Right renal cortex interstitium (tissue), 3 donors: Measurements from ENCODE around the gene GOPC. TPM values are rescaled to one million over a fixed set of nuclear protein-coding genes. Genes with fewer than 3 reads are reported as not detected.

Experiments
- DNase-seq, 3 donors: peaks; one replicate each; pipeline ENCODE4 v3.0.0-alpha.2; 2013; ENCODE audit warnings: low read depth in 3 of 3, low spot score in 2 of 3
- polyA plus RNA-seq, 3 donors: library from polyadenylated mRNA; unstranded; fragments of 120-200 nt; gene quantifications; one replicate each; pipeline ENCODE4 v1.2.1, GENCODE V29; 2013; ENCODE audit not compliant: insufficient read length in 3 of 3

GOPC gene
- polyA plus RNA-seq, 3 donors = 64.6 to 69.4 (median 67.9) TPM

DNA sequence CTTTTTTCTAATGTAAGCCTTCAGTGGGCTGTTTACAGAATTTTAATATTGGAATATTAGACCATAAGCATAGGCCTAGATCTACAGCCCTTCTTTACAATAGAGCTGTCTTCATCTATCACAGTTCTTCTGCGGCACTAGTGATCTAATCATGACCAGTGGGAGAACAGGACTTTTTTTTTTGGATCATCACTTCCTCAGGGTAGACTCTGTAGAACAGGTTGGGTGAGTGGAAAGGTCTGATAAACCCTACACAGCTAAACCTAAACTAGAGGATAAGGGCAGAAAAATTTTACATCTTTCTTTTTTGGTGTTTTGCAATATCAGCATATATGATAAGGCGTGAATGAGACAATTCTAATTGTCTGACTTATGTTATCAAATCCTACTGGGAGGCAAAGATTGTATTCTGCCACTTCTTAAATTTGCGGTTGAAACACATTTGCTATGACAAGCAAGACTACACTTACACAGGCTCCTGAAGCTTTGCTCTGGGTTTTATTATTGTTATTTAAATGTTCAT is 52.2 kb downstream of the GOPC start:
- DNase-seq = no peak

DNA sequence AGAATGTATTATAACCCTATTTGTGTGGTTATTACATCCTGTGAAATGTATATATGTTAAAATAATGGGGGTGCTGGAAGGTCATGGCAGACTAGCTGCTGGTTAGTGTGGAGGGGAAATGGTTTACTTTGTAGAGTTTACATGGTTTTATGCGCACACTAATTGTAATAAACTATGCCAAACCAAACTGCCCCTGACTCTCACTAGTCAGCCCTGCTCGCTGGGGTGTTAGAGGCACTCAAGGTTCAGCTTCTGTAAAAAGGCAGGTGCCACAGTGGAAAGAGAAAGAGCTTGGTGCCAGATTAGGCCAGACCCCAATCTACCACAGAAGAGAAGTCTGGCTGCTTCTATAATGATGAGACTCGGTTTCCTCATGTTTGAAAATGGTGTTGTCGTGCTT is 52.7 kb downstream of the GOPC start:
- no peak for DNase-seq

DNA sequence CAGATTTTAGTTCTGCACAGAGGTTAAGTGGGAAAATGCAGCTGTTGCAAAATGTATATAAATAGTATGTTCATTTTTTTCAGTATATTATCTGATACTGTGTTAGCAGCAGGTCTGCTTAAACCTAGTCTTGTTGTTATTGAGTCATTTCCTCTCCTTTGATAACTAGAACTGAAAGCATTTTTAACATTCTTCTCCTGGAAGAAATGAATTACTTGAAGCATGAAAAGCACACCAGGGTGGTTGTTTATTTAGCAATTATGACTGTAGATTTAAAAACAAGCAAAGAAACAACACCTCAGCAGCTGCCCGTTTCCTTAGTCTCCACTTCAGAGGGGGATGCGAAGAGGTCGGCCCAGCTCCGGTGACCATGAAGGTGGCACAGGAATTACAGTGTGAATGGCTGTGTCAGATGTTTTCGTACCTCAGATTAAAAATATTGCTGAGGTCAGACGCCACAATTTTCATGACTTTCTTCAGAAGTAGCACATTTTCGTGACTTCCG is 53.5 kb downstream of the GOPC start:
- no peak for DNase-seq

DNA sequence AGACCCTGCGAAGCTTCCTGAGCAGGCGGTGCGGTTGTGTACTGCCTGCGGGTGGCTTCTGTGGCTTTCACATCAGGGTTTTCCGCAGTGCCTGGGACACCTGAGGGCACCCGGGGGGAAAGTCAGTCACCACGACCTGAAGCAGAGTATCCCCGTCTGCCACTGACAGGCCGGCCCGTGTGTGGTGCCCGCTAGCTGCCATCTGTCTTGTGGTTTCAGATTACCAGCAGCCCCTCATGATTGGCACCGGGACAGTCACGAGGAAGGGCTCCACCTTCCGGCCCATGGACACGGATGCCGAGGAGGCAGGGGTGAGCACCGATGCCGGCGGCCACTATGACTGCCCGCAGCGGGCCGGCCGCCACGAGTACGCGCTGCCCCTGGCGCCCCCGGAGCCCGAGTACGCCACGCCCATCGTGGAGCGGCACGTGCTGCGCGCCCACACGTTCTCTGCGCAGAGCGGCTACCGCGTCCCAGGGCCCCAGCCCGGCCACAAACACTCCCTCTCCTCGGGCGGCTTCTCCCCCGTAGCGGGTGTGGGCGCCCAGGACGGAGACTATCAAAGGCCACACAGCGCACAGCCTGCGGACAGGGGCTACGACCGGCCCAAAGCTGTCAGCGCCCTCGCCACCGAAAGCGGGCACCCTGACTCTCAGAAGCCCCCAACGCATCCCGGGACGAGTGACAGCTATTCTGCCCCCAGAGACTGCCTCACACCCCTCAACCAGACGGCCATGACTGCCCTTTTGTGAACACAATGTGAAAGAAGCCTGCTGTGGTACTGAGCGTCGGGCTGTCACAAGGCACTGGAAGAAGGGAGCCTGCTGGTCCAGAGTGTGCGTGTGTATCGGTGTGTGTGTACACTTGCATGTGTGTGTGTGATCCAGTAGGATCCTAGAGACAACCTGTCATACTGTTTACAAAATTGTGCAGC is 54.4 kb downstream of the GOPC start:
- DNase-seq = peak in 2 of 3 donors; percentile 59 to 70

DNA sequence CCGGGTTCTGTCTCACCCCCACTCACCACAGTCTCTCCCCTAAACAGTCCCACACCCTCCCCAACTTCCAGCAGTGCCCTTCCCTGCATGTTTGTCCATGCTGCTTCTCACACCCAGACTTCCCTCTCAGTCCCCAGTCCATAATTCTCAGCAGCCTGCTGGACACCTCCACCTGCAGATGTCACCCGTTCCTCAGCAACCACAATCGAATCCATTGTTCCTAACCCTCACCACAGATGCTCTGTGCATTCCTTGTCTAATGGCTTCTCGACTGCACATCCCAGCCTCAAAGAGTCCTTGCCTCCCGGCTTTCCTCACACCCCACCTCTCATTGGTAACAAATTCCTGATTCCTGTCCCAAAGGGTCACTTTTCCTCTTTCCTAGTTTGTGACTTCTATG is 55.6 kb downstream of the GOPC start:
- DNase-seq = no peak

DNA sequence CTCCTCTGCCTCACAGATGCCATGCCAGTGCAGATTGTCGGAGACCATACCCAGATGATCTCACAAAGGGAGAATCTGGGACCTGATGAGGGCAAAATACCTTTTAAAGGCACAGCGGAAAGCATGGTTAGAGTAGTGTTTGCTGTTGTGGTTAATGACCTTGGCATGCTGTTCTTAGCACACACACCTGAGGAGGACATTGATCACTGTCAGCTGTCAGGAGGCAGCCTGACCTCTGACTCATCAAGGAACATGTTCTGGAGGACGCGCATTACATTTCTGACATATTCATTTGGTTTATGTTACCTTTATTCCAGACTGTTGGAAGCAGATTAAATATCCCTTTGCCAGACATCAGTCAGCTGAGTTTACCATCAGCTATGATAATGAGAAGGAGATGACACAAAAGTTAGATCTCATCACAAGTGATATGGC is 57.1 kb downstream of the GOPC start:
- no peak for DNase-seq

DNA sequence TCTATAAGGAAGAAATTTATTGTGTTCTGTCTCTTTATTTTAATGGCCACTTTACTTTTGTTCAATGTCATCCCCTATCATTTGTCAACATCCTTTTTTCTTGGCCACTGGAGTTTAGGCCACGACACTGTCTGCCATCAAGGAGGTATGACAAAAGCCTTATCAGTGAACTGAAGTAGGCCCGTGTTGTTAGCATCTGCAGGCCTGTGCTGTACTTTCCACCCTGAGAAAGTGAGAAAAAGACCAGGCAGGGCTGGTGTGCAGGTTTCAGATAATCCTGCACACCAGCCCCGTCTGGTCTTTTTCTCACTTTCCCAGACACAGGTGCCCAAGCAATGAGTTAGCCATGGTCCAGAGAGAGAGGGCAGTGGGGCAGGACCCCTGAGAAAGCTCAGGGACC is 57.6 kb downstream of the GOPC start:
- DNase-seq = no peak

DNA sequence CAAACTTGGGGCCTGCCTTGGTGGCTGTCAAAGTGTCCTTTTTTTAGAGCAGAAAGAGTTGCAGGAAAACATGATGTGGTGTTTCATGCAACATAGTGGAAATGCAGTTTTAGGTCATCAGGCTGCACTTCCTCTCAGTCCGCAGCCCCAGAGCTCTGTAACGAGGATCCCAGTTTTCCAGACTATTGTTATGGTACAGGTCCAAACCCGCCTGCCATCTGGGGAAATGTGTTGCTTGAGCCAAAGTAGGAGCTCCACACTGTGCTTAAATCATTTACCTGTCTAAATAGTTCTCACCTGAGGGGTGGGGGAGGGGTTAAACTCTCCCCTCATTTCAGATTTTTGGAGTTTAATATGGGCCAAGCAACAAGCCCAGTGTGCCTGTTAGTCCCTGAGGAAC is 59.8 kb downstream of the GOPC start:
- no peak for DNase-seq

DNA sequence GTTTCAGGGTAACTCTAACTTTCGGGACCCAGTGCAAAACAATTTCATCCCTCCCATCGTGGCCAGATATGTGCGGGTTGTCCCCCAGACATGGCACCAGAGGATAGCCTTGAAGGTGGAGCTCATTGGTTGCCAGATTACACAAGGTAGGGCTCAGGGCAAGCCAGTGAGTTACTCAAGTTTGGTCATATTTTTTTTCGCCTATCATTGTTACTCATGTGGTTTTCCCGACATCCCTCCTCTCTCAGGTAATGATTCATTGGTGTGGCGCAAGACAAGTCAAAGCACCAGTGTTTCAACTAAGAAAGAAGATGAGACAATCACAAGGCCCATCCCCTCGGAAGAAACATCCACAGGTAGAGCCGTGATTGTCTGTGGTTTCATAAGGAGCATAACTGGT is 61.6 kb downstream of the GOPC start:
- DNase-seq = no peak

DNA sequence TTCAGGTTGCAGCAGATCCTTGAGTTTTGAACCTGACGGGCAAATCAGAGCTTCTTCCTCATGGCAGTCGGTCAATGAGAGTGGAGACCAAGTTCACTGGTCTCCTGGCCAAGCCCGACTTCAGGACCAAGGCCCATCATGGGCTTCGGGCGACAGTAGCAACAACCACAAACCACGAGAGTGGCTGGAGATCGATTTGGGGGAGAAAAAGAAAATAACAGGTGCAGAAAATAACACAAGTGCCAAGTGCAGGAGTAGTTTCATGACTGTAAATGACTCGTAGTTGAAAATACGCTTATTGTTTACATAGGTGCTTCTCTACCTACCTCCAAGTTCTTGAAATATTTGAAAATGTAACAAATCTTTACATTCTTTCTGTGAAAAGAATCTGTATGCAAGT is 63.7 kb downstream of the GOPC start:
- DNase-seq = no peak

DNA sequence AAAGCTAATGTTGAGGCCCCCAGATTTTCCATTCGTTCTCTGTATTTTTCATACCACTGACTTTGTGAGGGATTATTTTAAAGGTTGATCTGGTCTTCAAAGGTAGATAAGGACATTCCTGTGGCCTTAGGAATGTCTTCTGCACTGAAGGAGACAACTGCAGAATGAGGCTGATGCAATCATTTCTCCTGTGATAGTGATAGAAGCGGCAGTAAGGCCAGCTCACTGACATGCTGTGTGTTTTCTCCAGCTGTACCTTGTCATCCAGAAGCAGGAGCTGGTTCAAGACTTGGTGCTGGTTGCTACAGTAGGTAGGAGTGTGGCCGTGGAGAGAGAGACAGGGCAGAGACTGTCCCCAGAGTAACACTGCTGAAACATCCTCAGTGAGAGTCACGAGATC is 66.0 kb downstream of the GOPC start:
- no peak for DNase-seq

DNA sequence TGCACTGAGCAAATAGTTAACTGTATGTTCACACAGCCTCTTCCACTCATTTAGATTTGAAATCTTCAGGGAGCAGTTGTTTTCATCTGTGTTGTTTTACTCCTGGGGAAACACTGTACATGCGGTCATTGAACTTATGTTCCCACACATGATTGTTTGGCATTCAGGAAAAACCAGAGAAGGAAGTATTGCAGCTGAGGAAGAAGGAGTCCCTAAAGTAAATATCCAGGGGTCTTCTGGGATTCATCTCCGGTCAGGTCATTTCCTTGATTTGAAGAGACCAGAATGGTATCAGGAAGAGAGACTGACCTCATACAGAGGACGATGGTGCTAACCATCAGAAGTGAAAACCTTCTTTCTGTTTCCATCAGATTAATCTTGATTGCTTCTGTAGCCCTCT is 67.3 kb downstream of the GOPC start:
- DNase-seq = no peak

DNA sequence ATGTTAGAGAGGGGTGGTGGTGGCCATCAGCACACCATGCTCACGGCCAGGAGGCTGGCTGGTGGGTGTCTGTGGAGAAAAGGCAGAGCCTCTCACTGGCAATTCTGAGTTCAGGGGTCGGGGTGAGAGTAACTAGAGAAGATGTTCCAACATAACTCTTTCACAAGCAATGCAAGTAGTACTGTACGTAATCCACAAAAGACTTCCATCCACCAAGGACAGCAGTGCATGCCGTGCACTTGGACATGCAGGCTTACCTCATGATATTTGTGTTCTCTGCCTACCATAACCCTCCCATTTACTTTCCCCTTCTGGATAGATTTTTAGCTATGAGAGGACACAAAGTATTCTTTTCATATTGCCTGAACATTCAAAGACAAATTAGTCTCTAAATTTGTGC is 68.5 kb downstream of the GOPC start:
- no peak for DNase-seq

DNA sequence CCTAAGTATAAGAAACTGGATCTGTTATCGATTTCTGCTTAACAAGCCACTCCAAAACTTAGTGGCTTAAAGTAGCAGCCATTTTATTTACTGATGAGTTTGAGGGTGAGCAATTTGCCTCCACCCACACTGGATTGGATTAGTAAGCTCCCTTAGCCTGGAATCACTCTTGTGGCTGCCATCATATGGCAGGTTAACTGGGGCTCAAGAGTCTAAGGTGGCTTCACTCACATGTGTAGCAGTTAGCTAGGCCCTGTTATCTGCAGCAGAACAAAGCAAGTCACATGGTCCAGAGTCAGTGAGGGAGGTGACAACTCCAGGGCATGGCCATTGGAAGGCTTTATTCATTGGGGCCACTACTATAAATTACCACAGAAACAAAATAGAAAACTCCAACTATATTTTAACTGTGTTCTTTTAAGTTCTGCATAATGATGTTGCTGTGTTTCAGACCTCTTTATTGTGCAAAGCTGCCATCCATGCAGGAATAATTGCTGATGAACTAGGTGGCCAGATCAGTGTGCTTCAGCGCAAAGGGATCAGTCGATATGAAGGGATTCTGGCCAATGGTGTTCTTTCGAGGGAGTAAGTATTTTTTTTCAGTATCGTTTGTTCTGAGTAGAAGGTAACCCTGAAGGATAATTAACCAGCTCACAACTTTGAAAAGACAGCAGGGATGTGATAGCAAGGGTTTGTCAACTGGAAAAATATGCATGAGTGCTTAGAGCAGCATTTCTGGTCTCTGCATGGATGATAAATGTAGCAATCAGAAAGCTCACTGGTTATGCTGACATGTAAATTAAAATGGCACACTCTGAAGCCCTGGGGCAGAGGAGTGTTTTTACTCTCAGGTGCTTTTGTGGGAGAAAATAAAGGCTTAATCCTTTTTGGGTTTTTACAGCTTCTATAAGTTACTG is 70.2 kb downstream of the GOPC start:
- no peak for DNase-seq

DNA sequence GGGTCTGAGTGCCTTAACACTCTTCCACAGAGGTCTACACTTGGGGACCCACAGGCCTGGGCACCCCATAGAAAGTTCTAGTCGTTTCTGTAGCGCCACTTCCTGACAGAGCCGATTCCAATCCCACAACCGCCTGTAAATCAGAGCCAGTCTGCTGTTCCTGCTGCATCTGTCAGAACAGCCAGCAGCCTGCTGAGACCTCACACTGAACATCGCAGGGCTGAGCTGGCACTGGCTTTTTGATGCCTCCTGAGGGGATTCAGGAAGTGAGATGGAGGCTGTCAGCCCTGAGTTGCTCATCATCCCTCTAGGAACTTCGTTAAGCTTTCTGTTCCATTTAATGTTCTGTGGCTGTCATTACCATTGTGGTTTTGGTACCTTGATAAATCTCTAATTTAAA is 71.0 kb downstream of the GOPC start:
- DNase-seq = no peak

DNA sequence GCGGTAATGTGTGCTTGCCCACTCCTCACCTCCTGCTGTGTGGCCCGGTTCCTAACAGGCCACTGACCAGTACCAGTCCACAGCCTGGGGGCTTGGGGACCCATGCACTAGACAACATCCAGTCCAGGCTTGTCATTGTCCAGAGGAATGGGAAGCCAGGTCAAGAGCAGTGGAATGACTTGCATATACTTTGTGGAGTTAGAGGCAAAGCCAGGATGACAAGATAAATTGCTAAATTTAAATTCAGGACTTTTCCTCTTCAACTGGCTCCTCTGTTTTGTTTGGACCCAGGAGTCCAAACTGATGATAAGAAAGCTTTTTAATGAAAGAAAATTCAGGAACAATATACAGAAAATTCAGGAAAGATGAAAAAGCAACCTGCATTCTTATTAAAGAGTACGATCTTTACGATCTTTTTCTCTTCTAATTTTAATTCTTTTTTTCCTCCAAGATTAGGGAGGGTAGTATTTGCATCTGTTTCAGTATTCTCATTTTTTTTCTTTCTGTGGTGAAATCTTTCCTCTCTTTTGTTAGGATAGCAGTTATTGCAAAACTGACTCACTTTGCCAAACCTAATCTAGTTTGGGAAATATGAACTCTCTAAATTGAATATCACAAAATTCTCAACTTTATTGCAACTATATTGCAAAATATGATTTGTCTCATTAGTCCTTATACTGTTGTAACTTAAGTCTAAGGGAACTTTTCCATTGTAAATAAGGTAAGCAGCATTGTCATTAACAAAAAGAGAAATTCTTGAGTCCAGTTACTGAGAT is 71.7 kb downstream of the GOPC start:
- DNase-seq = no peak

DNA sequence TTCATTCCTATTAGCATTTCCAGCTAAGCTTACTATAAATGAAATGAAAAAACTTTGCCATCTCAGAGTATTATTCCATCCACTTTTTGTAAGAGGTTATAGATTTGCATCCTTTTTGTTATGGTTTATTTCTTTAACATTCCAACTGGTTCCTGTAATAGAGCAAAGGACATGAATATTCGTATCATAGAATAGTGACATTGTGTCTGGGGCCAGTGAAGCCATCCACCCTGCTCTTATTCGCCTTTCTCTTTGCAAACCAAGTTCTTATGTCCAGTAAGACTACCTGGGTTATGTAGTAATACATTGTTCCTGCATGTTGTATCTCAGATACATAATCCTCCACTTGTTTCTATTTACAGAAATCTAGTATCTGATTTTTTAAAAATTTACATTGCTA is 76.7 kb downstream of the GOPC start:
- no peak for DNase-seq

DNA sequence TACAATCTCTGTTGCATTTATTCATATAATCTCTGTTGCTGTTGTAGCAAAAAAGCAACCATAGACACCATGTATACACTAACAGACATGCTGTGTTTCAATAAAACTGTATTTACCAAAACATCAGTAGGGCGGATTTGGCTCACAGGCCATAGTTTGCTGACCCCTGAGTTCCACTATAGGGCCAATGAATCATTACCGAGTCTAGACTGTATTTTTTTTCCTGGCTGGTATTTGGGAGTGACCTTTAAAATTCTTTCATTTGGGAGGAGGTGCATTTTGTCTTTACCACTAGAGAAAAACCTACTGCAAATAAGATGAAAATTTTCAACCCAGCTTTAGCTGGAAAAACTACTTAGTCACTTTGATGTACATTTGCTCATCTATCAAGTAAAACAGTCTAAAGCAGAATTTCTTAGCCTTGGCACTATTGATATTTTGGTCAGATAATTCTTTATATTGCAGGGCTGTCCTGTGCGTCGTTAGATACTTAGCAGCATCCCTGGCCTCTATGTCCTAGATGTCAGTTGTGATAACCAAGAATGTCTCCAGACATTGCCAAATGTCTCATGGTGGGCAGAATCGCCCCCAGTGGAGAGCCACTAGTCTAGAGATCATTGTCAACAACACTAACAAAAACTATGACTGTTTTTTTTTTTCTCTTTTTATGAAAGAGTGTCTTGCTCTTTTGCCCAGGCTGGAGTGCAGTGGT is 80.4 kb downstream of the GOPC start:
- DNase-seq = no peak

DNA sequence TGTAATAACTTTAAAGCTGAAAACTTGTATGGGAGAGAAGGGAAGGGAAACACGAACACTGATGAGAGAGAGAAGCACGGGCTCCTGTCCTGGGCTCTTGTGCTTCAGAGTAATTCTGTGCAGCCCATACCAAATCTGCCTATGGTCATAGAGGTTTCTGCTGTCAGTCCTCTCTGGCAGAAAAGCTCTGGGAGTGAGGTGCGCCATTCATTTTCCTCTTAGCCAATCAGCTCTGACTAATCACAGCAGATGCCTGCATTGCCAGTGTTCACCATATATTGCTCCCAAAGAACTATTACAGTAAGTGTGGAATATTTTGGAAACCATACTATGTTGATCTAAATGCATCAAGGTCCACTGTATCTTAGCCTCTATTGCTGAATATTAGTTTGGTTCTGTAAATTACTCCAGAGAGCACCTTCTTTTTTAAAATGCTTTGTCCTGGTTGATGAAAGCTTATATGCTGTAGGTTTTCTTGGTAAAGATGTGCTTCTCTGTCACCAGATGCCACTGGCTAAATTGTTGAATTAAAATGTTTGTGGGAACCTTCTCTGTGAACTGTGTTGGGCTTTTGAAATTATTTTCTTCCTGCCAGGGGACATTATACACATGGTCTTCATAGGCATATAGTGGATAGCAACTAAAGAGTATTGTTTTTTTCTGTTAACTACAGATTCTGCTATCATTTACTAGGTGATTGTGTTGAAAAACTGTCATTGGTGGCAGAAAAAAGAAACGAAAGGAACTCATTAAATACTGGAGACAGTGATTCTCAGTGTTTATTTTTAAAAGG is 81.5 kb downstream of the GOPC start:
- DNase-seq = no peak
